ENCODE results near the gene STAG3. TPM values are rescaled to one million over a fixed set of nuclear protein-coding genes. Genes with fewer than 3 reads are reported as not detected.

The STAG3 gene
- total and polyA plus RNA-seq, 9 of the 15 experiments (the other 6 are each of a cell fraction or from before 2014, with no cell fraction given), result 0.54 to 2.5 (median 1.7) TPM

DNA sequence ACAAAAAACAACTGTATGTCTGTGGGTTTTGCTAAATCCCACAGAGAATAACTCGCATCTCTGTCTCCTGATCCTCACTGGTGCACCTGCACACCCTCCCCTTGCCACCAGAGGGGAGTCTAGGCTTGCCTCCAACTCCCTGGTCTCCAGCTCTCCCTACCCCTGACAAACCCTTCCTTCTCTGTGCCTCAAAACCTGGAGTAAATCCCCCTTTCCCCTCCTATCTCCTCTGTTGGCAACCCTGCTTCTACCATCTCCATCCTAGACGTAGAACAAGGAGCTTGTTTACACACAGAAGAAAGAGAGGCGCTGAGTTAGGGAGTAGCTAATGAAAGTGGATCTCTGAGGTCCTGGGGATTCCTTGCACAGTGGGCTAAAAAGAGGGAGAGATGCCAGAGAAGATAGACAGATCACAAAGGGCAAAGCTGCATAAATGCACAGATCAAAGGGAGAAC is 45.0 kb upstream of the STAG3 start (continued):
- TF ChIP-seq, protein P1, sequence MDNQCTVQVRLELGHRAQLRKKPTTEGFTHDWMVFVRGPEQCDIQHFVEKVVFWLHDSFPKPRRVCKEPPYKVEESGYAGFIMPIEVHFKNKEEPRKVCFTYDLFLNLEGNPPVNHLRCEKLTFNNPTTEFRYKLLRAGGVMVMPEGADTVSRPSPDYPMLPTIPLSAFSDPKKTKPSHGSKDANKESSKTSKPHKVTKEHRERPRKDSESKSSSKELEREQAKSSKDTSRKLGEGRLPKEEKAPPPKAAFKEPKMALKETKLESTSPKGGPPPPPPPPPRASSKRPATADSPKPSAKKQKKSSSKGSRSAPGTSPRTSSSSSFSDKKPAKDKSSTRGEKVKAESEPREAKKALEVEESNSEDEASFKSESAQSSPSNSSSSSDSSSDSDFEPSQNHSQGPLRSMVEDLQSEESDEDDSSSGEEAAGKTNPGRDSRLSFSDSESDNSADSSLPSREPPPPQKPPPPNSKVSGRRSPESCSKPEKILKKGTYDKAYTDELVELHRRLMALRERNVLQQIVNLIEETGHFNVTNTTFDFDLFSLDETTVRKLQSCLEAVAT (IDR thresholded peaks at IDR 0.05), result peak; percentile 53 to 70; a peak in 2 of 4 replicates
- TF ChIP-seq, protein P2, sequence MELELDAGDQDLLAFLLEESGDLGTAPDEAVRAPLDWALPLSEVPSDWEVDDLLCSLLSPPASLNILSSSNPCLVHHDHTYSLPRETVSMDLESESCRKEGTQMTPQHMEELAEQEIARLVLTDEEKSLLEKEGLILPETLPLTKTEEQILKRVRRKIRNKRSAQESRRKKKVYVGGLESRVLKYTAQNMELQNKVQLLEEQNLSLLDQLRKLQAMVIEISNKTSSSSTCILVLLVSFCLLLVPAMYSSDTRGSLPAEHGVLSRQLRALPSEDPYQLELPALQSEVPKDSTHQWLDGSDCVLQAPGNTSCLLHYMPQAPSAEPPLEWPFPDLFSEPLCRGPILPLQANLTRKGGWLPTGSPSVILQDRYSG (tag; conservative IDR thresholded peaks at IDR 0.05; ENCODE audit: low read depth), result no peak
- TF ChIP-seq, protein P3, sequence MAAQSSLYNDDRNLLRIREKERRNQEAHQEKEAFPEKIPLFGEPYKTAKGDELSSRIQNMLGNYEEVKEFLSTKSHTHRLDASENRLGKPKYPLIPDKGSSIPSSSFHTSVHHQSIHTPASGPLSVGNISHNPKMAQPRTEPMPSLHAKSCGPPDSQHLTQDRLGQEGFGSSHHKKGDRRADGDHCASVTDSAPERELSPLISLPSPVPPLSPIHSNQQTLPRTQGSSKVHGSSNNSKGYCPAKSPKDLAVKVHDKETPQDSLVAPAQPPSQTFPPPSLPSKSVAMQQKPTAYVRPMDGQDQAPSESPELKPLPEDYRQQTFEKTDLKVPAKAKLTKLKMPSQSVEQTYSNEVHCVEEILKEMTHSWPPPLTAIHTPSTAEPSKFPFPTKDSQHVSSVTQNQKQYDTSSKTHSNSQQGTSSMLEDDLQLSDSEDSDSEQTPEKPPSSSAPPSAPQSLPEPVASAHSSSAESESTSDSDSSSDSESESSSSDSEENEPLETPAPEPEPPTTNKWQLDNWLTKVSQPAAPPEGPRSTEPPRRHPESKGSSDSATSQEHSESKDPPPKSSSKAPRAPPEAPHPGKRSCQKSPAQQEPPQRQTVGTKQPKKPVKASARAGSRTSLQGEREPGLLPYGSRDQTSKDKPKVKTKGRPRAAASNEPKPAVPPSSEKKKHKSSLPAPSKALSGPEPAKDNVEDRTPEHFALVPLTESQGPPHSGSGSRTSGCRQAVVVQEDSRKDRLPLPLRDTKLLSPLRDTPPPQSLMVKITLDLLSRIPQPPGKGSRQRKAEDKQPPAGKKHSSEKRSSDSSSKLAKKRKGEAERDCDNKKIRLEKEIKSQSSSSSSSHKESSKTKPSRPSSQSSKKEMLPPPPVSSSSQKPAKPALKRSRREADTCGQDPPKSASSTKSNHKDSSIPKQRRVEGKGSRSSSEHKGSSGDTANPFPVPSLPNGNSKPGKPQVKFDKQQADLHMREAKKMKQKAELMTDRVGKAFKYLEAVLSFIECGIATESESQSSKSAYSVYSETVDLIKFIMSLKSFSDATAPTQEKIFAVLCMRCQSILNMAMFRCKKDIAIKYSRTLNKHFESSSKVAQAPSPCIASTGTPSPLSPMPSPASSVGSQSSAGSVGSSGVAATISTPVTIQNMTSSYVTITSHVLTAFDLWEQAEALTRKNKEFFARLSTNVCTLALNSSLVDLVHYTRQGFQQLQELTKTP (IDR thresholded peaks at IDR 0.05; ENCODE audit: low read depth in 1 of 2, partially characterized antibody in 2 of 2), result peak; percentile 31 to 67
- TF ChIP-seq GATAD2A (IDR thresholded peaks at IDR 0.05) (no peak), ZNF133 (CRISPR knock-in tag; IDR thresholded peaks at IDR 0.05) (no peak; the same call in 1 of the 2 replicates), NRF1 (conservative IDR thresholded peaks at IDR 0.05 in 1 of 2, IDR thresholded peaks at IDR 0.05 in 1 of 2) (0 out of 4 replicates have a peak, but pooled peaks of 1 of the 2 experiments have one; percentile 1), ZNF717 (CRISPR knock-in tag; IDR thresholded peaks at IDR 0.05) (no peak), TRIM24 (IDR thresholded peaks at IDR 0.05) (no peak), XRCC5 (IDR thresholded peaks at IDR 0.05; ENCODE audit: low read depth, low read length) (peak; percentile 87), JUN (IDR thresholded peaks at IDR 0.05; ENCODE audit: borderline replicate concordance, low read depth, low read length) (0 out of 2 replicates have a peak, but pooled peaks have one; percentile 33), JUN (CRISPR knock-in tag; IDR thresholded peaks at IDR 0.05; ENCODE audit: borderline replicate concordance) (no peak)
- TF ChIP-seq, protein P4, sequence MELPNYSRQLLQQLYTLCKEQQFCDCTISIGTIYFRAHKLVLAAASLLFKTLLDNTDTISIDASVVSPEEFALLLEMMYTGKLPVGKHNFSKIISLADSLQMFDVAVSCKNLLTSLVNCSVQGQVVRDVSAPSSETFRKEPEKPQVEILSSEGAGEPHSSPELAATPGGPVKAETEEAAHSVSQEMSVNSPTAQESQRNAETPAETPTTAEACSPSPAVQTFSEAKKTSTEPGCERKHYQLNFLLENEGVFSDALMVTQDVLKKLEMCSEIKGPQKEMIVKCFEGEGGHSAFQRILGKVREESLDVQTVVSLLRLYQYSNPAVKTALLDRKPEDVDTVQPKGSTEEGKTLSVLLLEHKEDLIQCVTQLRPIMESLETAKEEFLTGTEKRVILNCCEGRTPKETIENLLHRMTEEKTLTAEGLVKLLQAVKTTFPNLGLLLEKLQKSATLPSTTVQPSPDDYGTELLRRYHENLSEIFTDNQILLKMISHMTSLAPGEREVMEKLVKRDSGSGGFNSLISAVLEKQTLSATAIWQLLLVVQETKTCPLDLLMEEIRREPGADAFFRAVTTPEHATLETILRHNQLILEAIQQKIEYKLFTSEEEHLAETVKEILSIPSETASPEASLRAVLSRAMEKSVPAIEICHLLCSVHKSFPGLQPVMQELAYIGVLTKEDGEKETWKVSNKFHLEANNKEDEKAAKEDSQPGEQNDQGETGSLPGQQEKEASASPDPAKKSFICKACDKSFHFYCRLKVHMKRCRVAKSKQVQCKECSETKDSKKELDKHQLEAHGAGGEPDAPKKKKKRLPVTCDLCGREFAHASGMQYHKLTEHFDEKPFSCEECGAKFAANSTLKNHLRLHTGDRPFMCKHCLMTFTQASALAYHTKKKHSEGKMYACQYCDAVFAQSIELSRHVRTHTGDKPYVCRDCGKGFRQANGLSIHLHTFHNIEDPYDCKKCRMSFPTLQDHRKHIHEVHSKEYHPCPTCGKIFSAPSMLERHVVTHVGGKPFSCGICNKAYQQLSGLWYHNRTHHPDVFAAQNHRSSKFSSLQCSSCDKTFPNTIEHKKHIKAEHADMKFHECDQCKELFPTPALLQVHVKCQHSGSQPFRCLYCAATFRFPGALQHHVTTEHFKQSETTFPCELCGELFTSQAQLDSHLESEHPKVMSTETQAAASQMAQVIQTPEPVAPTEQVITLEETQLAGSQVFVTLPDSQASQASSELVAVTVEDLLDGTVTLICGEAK (IDR thresholded peaks at IDR 0.05), result no peak
- TF ChIP-seq, protein P4 (CRISPR knock-in tag; IDR thresholded peaks at IDR 0.05), result no peak

All from K562 (cell line).